Measurements from ENCODE around the gene FMN1.

- TF ChIP-seq CTCF (conservative IDR thresholded peaks at IDR 0.05; ENCODE audit: low read depth, low read length) (peak; percentile 91), EZH2 (IDR thresholded peaks at IDR 0.05; ENCODE audit: low read length, unreplicated experiment) (no peak), EZH2phosphoT487 (IDR thresholded peaks at IDR 0.05; ENCODE audit: borderline replicate concordance, low read length) (no peak)
These were observed 61.7 kb downstream of the FMN1 start for GRCh38 chr15:33132722-33133345.

All from PC-3 (cell line).